Liver (tissue), 9 donors: ENCODE data around the gene WFIKKN2. TPM values are rescaled to one million over a fixed set of nuclear protein-coding genes. Genes with fewer than 3 reads are reported as not detected.

Experiments used
- DNase-seq: peaks from one replicate; pipeline ENCODE4 v3.0.0-alpha.2; 2017; ENCODE audit warnings: low spot score
- H3K27ac ChIP-seq, 2 donors: one replicate each; pipeline ENCODE4 v1.7.0; 2013; ENCODE audit warnings: inconsistent platforms in 2 of 2, low read length in 2 of 2, control low read depth in 1 of 2, low read depth in 1 of 2, mild to moderate bottlenecking in 1 of 2
- H3K27me3 ChIP-seq, 4 donors: one replicate each; pipeline versions ENCODE4 v1.6.1 to v1.7.0; 2013; ENCODE audit warnings: low read length in 3 of 4, inconsistent platforms in 1 of 4, mild to moderate bottlenecking in 1 of 4, moderate library complexity in 1 of 4; ENCODE audit not compliant: control insufficient read depth in 4 of 4, insufficient read depth in 4 of 4
- H3K36me3 ChIP-seq, 4 donors: one replicate each; pipeline versions ENCODE4 v1.6.1 to v1.7.0; 2013; ENCODE audit warnings: low read length in 3 of 4, mild to moderate bottlenecking in 3 of 4, low read depth in 1 of 4, moderate library complexity in 1 of 4; ENCODE audit not compliant: control insufficient read depth in 4 of 4, insufficient read depth in 3 of 4
- H3K4me1 ChIP-seq, 4 donors: one replicate each; pipeline versions ENCODE4 v1.6.1 to v1.7.0; 2013; ENCODE audit warnings: low read length in 3 of 4, mild to moderate bottlenecking in 3 of 4, moderate library complexity in 1 of 4; ENCODE audit not compliant: control insufficient read depth in 4 of 4, insufficient read depth in 4 of 4
- H3K4me3 ChIP-seq, 3 donors: one replicate each; pipeline versions ENCODE4 v1.6.1 to v1.7.0; 2013; ENCODE audit warnings: low read length in 3 of 3, control low read depth in 1 of 3, low read depth in 1 of 3, mild to moderate bottlenecking in 1 of 3
- H3K9ac ChIP-seq, 2 donors: one replicate each; pipeline ENCODE4 v1.7.0; 2013; ENCODE audit warnings: low read length in 2 of 2, mild to moderate bottlenecking in 2 of 2, moderate library complexity in 2 of 2, control low read depth in 1 of 2, low read depth in 1 of 2
- H3K9me3 ChIP-seq, 4 donors: one replicate each; pipeline versions ENCODE4 v1.6.1 to v1.7.0; 2013; ENCODE audit warnings: low read length in 3 of 4; ENCODE audit not compliant: control insufficient read depth in 4 of 4
- EGR1 ChIP-seq, 2 donors: IDR thresholded peaks; 2 replicates each; pipeline ENCODE4 v1.6.1; 2016 to 2018; ENCODE audit warnings: antibody characterized with exemption in 2 of 2, low read depth in 2 of 2
- FOXA1 ChIP-seq: IDR thresholded peaks from 2 replicates; pipeline ENCODE4 v1.6.1; 2016; ENCODE audit warnings: antibody characterized with exemption
- FOXA2 ChIP-seq: IDR thresholded peaks from 2 replicates; pipeline ENCODE4 v1.6.1; 2016; ENCODE audit warnings: antibody characterized with exemption
- GABPA ChIP-seq, 2 donors: IDR thresholded peaks in 1 of 2; conservative IDR thresholded peaks in 1 of 2; 2 replicates each; pipeline ENCODE4 v1.6.1; 2016; ENCODE audit warnings: antibody characterized with exemption in 2 of 2, mild to moderate bottlenecking in 1 of 2, moderate library complexity in 1 of 2
- HNF4A ChIP-seq, 2 donors: conservative IDR thresholded peaks; 2 replicates each; pipeline ENCODE4 v1.6.1; 2016; ENCODE audit warnings: antibody characterized with exemption in 2 of 2, mild to moderate bottlenecking in 2 of 2
- HNF4G ChIP-seq: IDR thresholded peaks from 2 replicates; pipeline ENCODE4 v1.6.1; 2016; ENCODE audit warnings: antibody characterized with exemption
- JUND ChIP-seq, 2 donors: IDR thresholded peaks; 2 replicates each; pipeline ENCODE4 v1.6.1; 2016; ENCODE audit warnings: antibody characterized with exemption in 2 of 2
- NR2F2 ChIP-seq: IDR thresholded peaks from 2 replicates; pipeline ENCODE4 v1.6.1; 2016; ENCODE audit warnings: antibody characterized with exemption
- RAD21 ChIP-seq, 2 donors: IDR thresholded peaks; 2 replicates each; pipeline ENCODE4 v1.6.1; 2016; ENCODE audit warnings: antibody characterized with exemption in 2 of 2, mild to moderate bottlenecking in 2 of 2
- RXRA ChIP-seq, 2 donors: IDR thresholded peaks; 2 replicates each; pipeline ENCODE4 v1.6.1; 2017 to 2018; ENCODE audit warnings: antibody characterized with exemption in 2 of 2, mild to moderate bottlenecking in 1 of 2
- SP1 ChIP-seq: IDR thresholded peaks from 2 replicates; pipeline ENCODE4 v1.6.1; 2018; ENCODE audit warnings: antibody characterized with exemption, mild to moderate bottlenecking
- TAF1 ChIP-seq: conservative IDR thresholded peaks from 2 replicates; pipeline ENCODE4 v1.6.1; 2016; ENCODE audit warnings: antibody characterized with exemption, mild to moderate bottlenecking
- YY1 ChIP-seq: IDR thresholded peaks from 2 replicates; pipeline ENCODE4 v1.6.1; 2016; ENCODE audit warnings: antibody characterized with exemption, mild to moderate bottlenecking
- WGBS: extraction: QIAGEN DNeasy Blood & Tissue Kit; methylation state at CpG from one replicate; pipeline ENCODE4 v1.1.7; 2013; 5-methylcytosine and 5-hydroxymethylcytosine counted together
- polyA plus RNA-seq, 2 donors: library from polyadenylated mRNA; stranded (reverse) in 1 of 2; unstranded in 1 of 2; fragments of 200-250 nt in 1 of 2; fragments of >200 nt in 1 of 2; fragmentation: Nextera tagmentation in 1 of 2; extraction: Ambion mirVana in 1 of 2; gene quantifications; one replicate each; pipeline versions ENCODE4 v1.2.1 to v1.2.3, GENCODE V29; 2013 to 2015
- total RNA-seq, 2 donors: library from RNA; depleted of rRNA; stranded (reverse); fragments of >200 nt; gene quantifications; one replicate each; pipeline ENCODE4 v1.2.3, GENCODE V29; 2014
- TF ChIP-seq, protein P1 (sequence below): IDR thresholded peaks from 2 replicates; pipeline ENCODE4 v1.6.1; 2016; ENCODE audit warnings: antibody characterized with exemption, mild to moderate bottlenecking
- TF ChIP-seq, protein P2 (sequence below): IDR thresholded peaks from 2 replicates; pipeline ENCODE4 v1.6.1; 2016; ENCODE audit warnings: antibody characterized with exemption
- TF ChIP-seq, protein P3 (sequence below): fragments of 150-350 bp; IDR thresholded peaks from 2 replicates; pipeline ENCODE4 v1.5.1; 2017; ENCODE audit warnings: improper control_type of control experiment, low read depth, low read length; ENCODE audit not compliant: missing input control
- TF ChIP-seq, protein P4 (sequence below): IDR thresholded peaks from 2 replicates; pipeline ENCODE4 v1.6.1; 2016; ENCODE audit warnings: antibody characterized with exemption
- TF ChIP-seq, protein P5 (sequence below): IDR thresholded peaks from 2 replicates; pipeline ENCODE4 v1.6.1; 2016; ENCODE audit warnings: antibody characterized with exemption
- donor health status: healthy.
- donor health status: healthy.
- donor health status: healthy.
- donor health status: healthy.
- donor health status: healthy.

WFIKKN2 gene
- total and polyA plus RNA-seq, 4 donors: 0.02 to 0.19 (median 0.07) TPM; not detected in 1

DNA sequence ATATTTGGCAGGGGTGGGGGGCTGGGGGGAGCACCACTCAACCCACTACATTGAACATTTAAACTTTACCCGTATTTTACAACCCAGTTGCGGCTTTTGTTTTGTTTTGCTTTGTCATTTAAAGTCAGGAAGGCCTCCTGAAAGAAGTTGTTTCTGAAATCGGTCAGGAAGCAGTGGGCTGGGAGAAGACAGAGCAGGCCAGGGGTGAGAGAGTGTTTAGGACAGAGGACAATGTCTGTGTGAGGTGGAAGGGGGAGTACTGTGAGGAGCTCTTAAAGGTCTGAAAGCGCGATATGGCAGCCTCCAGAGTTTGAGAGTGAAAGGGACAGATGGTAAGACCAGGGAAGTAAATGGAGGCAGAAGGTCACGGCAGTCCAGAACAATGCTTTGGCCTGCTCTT lies 6.1 kb upstream of the WFIKKN2 start:
- no peak overlapping the region for H3K9ac ChIP-seq
- no peak for DNase-seq
- WGBS: 82% methylated on average over 6 of the region's 6 CpGs

More for the DNA sequence above, 6.1 kb upstream of the WFIKKN2 start:
- Histone ChIP-seq H3K27me3 (no peaks in the 10 kb centered on the region), H3K9me3 (no peaks in the 10 kb centered on the region), H3K36me3 (no peaks in the 10 kb centered on the region), H3K27ac (no peak overlapping the region), H3K4me1 (peaks cover 0 to 8% (median 6%) of the 10 kb centered on the region in 4 donors), H3K4me3 (no peak overlapping the region)
- TF ChIP-seq, protein P1, sequence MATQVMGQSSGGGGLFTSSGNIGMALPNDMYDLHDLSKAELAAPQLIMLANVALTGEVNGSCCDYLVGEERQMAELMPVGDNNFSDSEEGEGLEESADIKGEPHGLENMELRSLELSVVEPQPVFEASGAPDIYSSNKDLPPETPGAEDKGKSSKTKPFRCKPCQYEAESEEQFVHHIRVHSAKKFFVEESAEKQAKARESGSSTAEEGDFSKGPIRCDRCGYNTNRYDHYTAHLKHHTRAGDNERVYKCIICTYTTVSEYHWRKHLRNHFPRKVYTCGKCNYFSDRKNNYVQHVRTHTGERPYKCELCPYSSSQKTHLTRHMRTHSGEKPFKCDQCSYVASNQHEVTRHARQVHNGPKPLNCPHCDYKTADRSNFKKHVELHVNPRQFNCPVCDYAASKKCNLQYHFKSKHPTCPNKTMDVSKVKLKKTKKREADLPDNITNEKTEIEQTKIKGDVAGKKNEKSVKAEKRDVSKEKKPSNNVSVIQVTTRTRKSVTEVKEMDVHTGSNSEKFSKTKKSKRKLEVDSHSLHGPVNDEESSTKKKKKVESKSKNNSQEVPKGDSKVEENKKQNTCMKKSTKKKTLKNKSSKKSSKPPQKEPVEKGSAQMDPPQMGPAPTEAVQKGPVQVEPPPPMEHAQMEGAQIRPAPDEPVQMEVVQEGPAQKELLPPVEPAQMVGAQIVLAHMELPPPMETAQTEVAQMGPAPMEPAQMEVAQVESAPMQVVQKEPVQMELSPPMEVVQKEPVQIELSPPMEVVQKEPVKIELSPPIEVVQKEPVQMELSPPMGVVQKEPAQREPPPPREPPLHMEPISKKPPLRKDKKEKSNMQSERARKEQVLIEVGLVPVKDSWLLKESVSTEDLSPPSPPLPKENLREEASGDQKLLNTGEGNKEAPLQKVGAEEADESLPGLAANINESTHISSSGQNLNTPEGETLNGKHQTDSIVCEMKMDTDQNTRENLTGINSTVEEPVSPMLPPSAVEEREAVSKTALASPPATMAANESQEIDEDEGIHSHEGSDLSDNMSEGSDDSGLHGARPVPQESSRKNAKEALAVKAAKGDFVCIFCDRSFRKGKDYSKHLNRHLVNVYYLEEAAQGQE: no peak
- TF ChIP-seq, protein P2, sequence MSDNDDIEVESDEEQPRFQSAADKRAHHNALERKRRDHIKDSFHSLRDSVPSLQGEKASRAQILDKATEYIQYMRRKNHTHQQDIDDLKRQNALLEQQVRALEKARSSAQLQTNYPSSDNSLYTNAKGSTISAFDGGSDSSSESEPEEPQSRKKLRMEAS: no peak
- TF ChIP-seq RXRA (IDR thresholded peaks at IDR 0.05): no peak
- TF ChIP-seq RAD21 (IDR thresholded peaks at IDR 0.05): no peak
- no peak for TF ChIP-seq HNF4A (conservative IDR thresholded peaks at IDR 0.05)
- TF ChIP-seq FOXA1: no peak
- TF ChIP-seq JUND (IDR thresholded peaks at IDR 0.05): no peak
- no peak for TF ChIP-seq FOXA2
- TF ChIP-seq, protein P3, sequence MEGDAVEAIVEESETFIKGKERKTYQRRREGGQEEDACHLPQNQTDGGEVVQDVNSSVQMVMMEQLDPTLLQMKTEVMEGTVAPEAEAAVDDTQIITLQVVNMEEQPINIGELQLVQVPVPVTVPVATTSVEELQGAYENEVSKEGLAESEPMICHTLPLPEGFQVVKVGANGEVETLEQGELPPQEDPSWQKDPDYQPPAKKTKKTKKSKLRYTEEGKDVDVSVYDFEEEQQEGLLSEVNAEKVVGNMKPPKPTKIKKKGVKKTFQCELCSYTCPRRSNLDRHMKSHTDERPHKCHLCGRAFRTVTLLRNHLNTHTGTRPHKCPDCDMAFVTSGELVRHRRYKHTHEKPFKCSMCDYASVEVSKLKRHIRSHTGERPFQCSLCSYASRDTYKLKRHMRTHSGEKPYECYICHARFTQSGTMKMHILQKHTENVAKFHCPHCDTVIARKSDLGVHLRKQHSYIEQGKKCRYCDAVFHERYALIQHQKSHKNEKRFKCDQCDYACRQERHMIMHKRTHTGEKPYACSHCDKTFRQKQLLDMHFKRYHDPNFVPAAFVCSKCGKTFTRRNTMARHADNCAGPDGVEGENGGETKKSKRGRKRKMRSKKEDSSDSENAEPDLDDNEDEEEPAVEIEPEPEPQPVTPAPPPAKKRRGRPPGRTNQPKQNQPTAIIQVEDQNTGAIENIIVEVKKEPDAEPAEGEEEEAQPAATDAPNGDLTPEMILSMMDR: no peak
- no peak for TF ChIP-seq YY1
- no peak for TF ChIP-seq SP1
- TF ChIP-seq HNF4G: no peak
- TF ChIP-seq EGR1 (IDR thresholded peaks at IDR 0.05; ENCODE audit: low read depth in 2 of 2): no peak
- TF ChIP-seq TAF1: no peak
- TF ChIP-seq GABPA (IDR thresholded peaks at IDR 0.05 in 1 of 2, conservative IDR thresholded peaks at IDR 0.05 in 1 of 2): no peak
- TF ChIP-seq NR2F2: no peak
- TF ChIP-seq, protein P4, sequence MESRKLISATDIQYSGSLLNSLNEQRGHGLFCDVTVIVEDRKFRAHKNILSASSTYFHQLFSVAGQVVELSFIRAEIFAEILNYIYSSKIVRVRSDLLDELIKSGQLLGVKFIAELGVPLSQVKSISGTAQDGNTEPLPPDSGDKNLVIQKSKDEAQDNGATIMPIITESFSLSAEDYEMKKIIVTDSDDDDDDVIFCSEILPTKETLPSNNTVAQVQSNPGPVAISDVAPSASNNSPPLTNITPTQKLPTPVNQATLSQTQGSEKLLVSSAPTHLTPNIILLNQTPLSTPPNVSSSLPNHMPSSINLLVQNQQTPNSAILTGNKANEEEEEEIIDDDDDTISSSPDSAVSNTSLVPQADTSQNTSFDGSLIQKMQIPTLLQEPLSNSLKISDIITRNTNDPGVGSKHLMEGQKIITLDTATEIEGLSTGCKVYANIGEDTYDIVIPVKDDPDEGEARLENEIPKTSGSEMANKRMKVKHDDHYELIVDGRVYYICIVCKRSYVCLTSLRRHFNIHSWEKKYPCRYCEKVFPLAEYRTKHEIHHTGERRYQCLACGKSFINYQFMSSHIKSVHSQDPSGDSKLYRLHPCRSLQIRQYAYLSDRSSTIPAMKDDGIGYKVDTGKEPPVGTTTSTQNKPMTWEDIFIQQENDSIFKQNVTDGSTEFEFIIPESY: no peak
- TF ChIP-seq, protein P5, sequence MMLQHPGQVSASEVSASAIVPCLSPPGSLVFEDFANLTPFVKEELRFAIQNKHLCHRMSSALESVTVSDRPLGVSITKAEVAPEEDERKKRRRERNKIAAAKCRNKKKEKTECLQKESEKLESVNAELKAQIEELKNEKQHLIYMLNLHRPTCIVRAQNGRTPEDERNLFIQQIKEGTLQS: no peak
